DOHH2 (cell line): Measurements from ENCODE around the gene NET1.

ENCODE experiments used
- CTCF ChIP-seq: fragments of 200-600 bp; sonication (generic); IDR thresholded peaks from one replicate; pipeline ENCODE4 v1.5.1; 2014; ENCODE audit warnings: antibody characterized with exemption, mild to moderate bottlenecking, low read depth, low read length; ENCODE audit not compliant: poor library complexity, severe bottlenecking
- EZH2phosphoT487 ChIP-seq: fragments of 200-600 bp; sonication (generic); IDR thresholded peaks from 2 replicates; pipeline ENCODE4 v1.6.1; 2017; ENCODE audit warnings: borderline replicate concordance, mild to moderate bottlenecking, antibody characterized with exemption, low read length, moderate library complexity, mixed read lengths

GRCh38 chr10:5499493-5500140 lies 87.3 kb downstream of the NET1 start, which contains the start of gene CALML5:
- no peak for TF ChIP-seq CTCF
- no peak for TF ChIP-seq EZH2phosphoT487
